HK-2 (cell line): Measurements from ENCODE around the gene MRRF.
"Not testable (repeated sequence)": the region's sequence is repeated elsewhere in the genome, so short reads cannot be mapped to it uniquely, and the experiment has no call there.

ENCODE experiments used
- DNase-seq: peaks from one replicate; pipeline ENCODE4 v3.0.0-alpha.2; 2018; ENCODE audit not compliant: unreplicated experiment

MRRF gene

DNA sequence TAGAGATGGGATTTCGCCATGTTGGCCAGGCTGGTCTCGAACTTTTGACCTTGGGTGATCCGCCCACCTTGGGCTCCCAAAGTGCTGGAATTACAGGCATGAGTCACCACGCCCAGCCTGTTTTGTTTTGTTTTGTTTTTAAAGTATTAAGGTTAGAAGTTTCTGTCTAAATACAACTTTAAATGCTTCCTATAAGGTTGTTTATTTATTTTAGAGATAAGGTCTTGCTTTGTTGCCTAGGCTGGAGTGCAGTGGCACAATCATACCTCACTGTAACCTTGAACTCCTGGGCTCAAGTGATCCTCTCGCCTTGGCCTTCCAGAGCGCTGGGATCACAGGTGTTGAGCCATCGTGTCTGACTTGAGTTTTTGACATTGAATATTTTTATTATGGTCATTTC is 11.4 kb downstream of the MRRF start:
- DNase-seq = no peak

DNA sequence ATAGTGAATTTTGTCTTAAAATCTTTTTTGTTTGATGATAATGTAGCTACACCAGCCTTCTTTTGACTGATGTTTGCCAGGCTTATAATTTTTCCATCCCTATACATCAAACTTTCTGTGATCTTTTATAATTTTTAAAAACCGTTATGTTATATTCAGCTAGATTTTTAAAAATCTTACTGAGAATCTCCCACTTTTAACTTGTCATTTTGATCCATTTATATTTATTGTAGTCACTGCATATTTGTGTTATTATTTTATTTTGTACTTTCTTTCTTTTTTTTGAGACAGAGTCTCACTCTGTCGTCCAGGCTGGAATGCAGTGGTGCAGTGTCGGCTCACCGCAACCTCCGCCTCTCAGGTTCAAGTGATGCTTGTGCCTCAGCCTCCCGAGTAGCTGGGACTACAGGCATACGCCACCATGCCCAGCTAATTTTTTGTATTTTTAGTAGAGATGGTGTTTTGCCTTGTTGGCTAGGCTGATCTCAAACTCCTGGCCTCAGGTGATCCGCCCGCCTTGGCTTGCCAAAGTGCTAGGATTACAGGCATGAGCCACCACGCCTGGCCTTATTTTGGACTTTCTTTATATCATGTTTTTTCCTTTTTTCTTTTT is 12.7 kb downstream of the MRRF start:
- DNase-seq = no peak

- DNase-seq = no peak
Observed at GRCh38 chr9:122281368-122281767, 16.7 kb downstream of the MRRF start.

GRCh38 chr9:122286764-122287163 is 22.1 kb downstream of the MRRF start:
- DNase-seq = no peak

- DNase-seq = no peak
Observed at GRCh38 chr9:122287214-122287720, 22.6 kb downstream of the MRRF start.

GRCh38 chr9:122291458-122291857 is 26.8 kb downstream of the MRRF start:
- no peak for DNase-seq

DNA sequence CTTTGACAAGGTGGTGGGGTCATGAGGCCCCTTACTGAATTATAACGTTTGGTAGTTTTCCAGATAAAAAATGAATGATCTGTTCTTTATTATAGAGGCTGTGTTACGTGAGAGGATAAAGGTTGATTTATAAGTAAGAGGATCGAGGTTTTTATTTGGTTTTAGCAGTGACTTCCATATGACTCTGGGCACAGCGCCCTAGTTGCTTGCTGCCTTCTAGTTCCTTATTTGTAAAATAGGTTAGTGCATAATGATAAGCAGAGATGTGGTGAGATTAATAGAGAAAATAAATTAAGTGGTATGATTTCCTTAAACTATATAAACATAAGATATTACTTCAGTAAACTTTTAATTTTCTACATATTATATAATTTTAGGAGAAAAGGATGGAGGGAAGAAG is 29.8 kb downstream of the MRRF start:
- no peak for DNase-seq

GRCh38 chr9:122297512-122297911 is 32.8 kb downstream of the MRRF start:
- no peak for DNase-seq

DNA sequence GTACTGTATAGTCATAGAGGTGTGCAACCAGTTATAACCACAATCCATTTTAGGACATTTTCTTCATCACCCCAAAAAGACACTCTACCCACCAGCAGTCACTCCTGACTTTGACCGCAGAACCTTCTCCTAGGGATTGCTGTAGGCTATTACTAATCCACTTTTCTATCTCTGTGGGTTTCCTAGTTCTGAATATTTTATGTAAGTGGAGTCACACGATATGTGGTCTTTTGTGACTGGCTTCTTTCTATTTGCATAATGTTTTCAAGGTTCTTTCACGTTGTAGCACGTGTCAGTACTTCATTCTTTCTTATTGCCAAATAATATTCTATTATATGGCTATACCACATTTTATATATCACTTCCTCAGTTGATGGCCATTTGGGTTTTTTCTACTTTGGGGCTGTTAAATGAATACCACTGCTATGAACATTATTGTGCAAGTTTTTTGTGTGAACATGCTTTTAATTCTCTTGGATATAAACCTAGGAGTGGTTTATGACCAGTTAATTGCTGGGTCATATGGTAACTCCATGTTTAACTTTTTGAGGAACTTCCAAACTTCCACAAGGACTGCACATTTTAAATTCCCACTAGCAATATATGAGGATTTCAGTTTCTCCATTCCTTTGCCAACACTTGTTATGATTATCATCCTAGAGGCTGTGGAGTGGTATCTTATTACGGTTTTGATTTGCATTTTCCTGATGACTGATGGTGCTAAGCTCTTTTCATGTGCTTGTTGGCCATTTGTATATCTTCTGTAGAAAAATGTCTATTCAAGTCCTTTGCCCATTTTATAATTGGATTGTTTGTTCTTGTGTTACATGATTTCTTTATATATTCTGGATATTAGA is 37.8 kb downstream of the MRRF start:
- no peak for DNase-seq

DNA sequence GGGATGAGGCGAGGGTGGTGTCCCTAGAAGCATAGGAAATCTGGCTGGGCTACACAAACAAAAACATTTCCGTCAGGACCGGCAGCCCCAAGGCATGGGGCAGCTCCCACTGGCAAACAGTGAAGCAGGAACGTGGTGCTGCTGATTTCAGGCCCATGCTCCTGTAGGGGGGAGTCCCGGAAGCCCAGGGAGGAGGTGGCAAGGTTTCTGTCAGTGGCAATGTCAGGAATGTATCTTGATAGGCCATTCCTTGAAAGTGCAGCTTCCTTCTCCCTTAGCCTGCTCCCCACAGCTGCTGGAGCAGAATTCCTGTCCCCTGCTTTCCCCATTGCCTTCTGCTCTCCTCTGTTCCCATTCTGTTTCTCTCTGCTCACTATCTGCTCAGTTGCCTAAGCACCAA is 42.4 kb downstream of the MRRF start:
- no peak for DNase-seq

GRCh38 chr9:122307925-122308324 is 43.2 kb downstream of the MRRF start:
- no peak for DNase-seq

DNA sequence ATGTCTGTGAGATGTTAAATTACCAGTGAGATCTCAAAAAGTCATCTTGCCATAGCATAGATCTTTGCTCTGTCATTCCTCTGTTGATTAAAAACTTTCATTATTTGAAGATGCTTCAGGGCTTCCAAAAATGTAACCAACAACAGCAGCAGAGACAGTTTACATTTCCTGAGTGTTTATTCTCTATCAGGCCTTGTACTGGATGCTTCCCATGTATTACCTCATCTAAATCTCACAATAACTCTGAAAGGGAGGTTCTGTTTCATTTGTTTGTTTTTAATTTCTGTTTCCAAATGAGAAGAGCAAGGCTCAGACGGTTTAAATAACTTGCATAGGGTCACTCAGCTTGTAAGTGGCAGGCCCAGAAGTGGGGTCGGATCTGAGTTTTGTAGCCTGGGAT is 45.2 kb downstream of the MRRF start:
- DNase-seq = no peak

GRCh38 chr9:122314165-122314564 is 49.5 kb downstream of the MRRF start:
- no peak for DNase-seq

- no peak for DNase-seq
Observed at GRCh38 chr9:122315534-122315933, 50.9 kb downstream of the MRRF start.

DNA sequence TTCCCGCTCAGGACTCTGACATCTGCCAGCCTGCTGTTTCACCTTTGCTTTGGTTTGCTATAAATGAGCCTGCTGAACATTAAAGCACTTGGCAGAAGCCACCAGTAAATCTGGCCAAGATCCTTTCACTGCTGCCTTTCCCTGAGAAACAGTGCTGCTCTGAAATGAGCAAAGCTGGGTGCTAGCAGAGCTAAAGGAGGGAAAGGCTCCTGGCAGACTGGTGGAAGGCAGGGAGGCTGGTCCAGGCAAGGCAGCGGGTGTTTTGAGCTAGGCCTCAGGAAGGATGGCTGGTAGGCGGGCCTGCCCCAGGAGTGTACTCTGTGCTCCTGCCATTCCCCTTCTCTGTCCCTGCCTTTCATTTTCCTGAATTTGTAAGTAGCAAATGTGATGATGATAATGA is 53.6 kb downstream of the MRRF start:
- no peak for DNase-seq

DNA sequence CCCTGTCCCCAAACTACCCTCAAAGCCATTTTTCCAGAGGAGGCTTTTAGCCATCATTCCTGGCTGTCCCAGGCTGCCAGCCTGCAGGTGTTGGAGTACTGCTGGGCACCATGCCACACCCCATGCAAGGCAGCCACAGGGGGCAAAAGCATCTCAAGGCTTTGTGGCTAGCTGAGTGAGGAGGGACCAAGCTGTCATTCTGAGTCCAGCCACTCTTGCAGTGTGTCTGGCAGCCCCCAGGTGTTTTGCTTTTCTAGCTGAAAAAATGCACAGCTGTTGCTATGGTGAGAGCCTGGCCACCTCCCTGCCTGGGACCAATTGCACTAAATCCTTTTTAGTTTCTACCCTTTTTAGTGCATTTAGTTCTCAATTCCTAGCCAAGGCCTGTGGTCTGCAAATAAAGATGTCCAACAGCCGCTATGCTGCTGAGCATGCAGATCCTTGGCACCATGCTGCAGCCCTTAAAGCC is 55.8 kb downstream of the MRRF start:
- no peak for DNase-seq

- DNase-seq = no peak
Observed at GRCh38 chr9:122322553-122322952, 57.9 kb downstream of the MRRF start.

- DNase-seq = not testable (repeated sequence)
Observed at GRCh38 chr9:122324665-122325064, 60.0 kb downstream of the MRRF start.

- DNase-seq = no peak
Observed at GRCh38 chr9:122325124-122325523, 60.4 kb downstream of the MRRF start.

DNA sequence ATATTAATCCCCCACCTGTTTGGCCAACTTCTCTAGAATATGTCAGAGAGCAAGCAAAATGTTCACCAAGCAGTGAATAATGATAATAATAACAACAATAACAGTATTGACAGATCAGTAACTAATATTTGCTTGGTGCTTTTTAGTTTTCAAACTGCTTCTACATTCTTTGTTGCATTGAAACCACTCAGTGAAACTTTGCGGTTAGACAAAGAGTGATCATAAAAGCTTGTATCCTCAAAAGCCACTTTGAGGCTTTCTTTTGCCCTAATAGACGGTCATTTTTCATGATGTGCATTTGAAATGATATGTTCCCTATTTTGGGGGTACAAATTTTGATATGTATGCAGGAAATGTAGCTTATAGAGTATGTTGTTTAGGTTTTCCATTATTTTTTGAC is 62.5 kb downstream of the MRRF start:
- no peak for DNase-seq

DNA sequence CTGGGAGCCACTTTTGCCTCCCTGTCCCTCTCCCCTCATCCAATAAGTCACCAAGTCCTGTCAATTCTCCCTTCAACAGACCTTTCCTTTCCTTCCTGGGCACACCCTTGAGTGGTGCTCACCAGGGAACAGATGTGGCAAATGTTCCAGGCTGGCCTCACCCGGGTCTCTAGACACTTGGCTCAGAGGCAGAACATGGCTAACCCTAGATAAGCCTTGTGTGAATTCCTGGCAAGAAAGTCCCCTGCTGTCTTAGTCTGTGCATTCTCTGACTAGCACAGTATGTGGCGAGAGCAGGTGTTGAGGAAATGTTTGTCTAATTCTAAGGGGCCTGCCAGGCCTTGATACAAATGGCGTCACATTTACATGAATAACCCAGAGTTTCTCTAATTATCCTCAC is 64.9 kb downstream of the MRRF start:
- no peak for DNase-seq

- DNase-seq = not testable (repeated sequence)
Observed at GRCh38 chr9:122330466-122330865, 65.8 kb downstream of the MRRF start.

DNA sequence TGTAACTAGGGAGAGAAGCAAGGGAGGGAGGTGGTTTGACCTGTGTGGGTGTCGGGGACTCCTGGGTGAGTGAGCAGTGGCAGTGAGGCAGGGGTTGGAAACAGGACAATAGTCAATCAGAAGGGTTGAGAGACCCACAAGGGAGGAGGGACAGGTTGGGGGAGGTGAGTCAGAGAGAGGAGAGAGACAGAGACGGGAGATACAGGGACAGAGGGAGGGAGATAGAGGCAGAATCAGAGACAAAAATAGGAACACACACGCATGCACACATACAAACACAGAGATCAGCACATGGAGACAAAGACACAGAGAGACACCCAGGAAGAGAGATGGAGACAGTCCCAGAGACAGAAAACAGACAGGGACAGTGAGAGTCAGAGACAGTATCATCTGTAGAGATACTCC is 66.8 kb downstream of the MRRF start:
- DNase-seq = no peak
